ENCODE data around the gene SLAMF1. TPM values are rescaled to one million over a fixed set of nuclear protein-coding genes. Genes with fewer than 3 reads are reported as not detected.
A peak's percentile ranks its signal among the peaks of the same experiment; 100 is the strongest.

Gene SLAMF1
- total RNA-seq, 2 experiments from 2014 or later, result 59.3 to 105 TPM

DNA sequence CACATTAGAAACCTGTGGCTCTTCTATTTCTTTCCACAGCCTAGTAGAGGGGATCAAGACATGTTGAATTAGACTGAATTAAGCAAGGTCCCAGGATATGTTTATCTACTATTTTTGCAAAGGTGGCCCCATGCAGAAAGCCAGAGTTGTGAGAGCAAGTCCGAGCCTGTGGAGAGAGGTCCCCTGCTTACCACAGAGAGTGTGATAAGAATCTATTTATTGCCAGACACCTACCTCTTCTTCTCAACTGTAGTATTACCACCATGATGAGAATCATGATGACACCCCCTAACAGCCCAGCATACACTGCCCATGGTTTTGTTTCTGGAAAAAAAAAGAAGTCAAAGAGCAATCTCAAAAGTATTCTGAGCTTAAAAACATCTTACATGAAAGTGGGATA is 23.0 kb downstream of the SLAMF1 start:
- CTCF ChIA-PET, result interaction anchor here (0.9 to 7.6 kb wide), 6 partner anchors 16 to 101 kb away, joined by 3 to 57 read pairs (median 4); partner anchors contain the start of genes SLAMF1 and SLAMF6
- peaks cover 78% of the 10 kb centered on the region for H3K36me3 Mint-ChIP-seq
- H3K27ac Mint-ChIP-seq, result peak overlapping the region; percentile 97
- ATAC-seq (peak; percentile 25), DNase-seq (no peak)
- H3K27me3 Mint-ChIP-seq, result no peaks in the 10 kb centered on the region
- H3K4me1 Mint-ChIP-seq, result peaks cover 94% of the 10 kb centered on the region
- peak overlapping the region; percentile 59 for H3K4me3 Mint-ChIP-seq
- H3K9me3 Mint-ChIP-seq (ENCODE audit: low read depth), result peaks cover 4% of the 10 kb centered on the region

DNA sequence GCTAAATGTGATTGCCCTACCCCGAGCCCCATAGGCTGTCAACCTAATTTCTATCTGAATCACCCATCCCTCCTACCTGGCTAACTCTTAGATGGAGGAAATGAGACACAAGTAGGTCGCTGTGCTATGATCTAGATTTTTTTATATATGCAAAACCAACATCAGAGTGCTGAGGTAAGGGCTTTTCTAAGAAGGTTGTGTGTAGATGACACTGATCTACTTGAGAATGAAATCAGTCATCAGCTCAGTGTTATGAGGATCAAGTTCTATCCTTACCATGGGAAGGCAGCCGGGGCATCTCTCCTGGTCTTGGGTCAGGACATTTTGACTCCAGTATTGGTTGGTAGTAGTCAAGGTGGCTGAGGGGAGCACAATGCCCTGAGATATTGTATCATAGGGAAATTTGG is 23.6 kb downstream of the SLAMF1 start:
- Mint-ChIP-seq H3K4me3 (peak overlapping the region; percentile 59), H3K4me1 (peaks cover 92% of the 10 kb centered on the region), H3K9me3 (ENCODE audit: low read depth) (peaks cover 4% of the 10 kb centered on the region), H3K27ac (peak overlapping the region; percentile 97), H3K36me3 (peaks cover 77% of the 10 kb centered on the region), H3K27me3 (no peaks in the 10 kb centered on the region)
- CTCF ChIA-PET, result interaction anchor here (0.9 to 7.6 kb wide), 5 partner anchors 15 to 58 kb away, joined by 3 to 57 read pairs (median 3); no protein-coding TSS in a partner anchor
- ATAC-seq (peak; percentile 67), DNase-seq (no peak)

DNA sequence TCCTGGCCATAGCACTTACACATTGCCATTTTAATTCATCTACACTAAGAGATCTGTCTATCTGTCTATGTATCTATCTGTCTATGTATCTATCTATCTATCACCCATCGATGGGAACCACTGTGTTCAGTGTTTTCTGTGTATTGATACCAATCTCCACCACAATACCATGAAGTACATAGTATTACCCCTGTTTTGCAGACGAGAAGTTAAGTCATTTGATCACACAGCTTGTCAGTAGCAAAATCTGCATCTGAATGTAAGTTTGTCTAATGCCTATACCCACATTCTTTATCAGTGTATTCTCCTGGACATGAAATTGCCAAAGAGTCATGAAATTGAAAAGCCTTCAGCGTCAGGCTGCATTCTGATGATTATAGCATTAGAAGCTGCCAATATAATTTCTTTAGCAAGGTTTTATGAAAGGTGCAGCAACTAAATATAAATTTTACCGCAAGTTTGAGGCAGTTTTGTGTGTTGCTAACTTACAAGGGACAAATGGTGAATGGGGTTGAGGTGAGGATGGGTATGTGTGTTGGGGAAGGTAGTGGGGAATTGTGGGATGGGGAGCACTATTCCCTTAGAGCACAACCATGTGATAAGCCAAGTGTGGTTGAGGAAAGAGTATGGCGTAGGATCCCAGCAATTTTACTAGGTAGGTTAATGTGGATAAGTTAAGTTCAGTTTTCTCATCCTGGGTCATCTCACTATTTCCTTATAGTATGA is 24.2 kb downstream of the SLAMF1 start:
- H3K36me3 Mint-ChIP-seq, result peaks cover 77% of the 10 kb centered on the region
- peaks cover 91% of the 10 kb centered on the region for H3K4me1 Mint-ChIP-seq
- H3K9me3 Mint-ChIP-seq (ENCODE audit: low read depth), result peaks cover 4% of the 10 kb centered on the region
- peak overlapping the region; percentile 97 for H3K27ac Mint-ChIP-seq
- H3K27me3 Mint-ChIP-seq, result no peaks in the 10 kb centered on the region
- H3K4me3 Mint-ChIP-seq, result no peak overlapping the region
- DNase-seq (no peak), ATAC-seq (no peak)
- CTCF ChIA-PET, result interaction anchor here (0.8 to 7.6 kb wide), 9 partner anchors 14 to 146 kb away, joined by 3 to 57 read pairs (median 3); no protein-coding TSS in a partner anchor

DNA sequence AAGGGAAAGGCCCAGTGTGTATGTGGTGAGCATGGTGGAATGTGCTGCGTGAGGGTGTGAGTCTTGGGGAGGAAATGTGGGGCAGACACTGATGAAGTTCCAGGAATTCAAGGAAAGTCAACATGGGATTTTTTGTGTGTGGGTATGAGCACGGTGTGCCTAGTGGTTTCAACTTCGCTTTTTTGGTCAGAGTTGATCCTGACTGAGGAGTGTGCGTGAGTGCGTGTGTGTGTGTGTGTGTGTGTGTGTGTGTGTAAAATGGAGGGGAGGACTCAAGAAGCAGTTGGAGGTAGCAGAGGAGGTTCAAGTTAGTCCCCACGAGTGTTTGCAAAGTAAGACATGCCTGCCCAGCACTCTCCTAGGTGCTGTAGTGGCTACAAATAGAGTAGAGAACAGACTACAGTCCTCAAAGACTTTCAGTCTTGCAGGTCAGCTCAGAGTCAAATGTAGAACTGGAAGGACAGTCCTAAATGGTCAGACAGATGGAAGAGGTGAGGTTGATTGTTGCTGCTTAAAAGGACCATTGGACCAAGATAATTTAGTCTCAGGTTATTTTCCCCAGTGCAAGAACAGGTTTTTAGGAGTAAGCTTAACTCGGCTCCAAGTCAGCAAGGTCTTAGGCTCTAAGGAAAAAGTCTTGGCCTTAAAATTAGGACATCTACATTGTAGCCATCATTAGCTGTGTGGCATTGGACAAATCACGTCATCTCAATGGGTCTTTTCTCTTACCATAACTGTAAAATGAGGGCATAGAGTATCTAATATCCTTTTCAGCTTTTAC is 25.0 kb downstream of the SLAMF1 start:
- CTCF ChIA-PET, result interaction anchor here (0.7 to 7.6 kb wide), 9 partner anchors 14 to 146 kb away, joined by 3 to 65 read pairs (median 4); no protein-coding TSS in a partner anchor
- peaks cover 85% of the 10 kb centered on the region for H3K4me1 Mint-ChIP-seq
- H3K36me3 Mint-ChIP-seq, result peaks cover 77% of the 10 kb centered on the region
- H3K4me3 Mint-ChIP-seq, result peak overlapping the region; percentile 9
- H3K27me3 Mint-ChIP-seq, result no peaks in the 10 kb centered on the region
- peak overlapping the region; percentile 97 for H3K27ac Mint-ChIP-seq
- peaks cover 4% of the 10 kb centered on the region for H3K9me3 Mint-ChIP-seq (ENCODE audit: low read depth)
- peak; percentile 64 for DNase-seq
- ATAC-seq, result no peak

DNA sequence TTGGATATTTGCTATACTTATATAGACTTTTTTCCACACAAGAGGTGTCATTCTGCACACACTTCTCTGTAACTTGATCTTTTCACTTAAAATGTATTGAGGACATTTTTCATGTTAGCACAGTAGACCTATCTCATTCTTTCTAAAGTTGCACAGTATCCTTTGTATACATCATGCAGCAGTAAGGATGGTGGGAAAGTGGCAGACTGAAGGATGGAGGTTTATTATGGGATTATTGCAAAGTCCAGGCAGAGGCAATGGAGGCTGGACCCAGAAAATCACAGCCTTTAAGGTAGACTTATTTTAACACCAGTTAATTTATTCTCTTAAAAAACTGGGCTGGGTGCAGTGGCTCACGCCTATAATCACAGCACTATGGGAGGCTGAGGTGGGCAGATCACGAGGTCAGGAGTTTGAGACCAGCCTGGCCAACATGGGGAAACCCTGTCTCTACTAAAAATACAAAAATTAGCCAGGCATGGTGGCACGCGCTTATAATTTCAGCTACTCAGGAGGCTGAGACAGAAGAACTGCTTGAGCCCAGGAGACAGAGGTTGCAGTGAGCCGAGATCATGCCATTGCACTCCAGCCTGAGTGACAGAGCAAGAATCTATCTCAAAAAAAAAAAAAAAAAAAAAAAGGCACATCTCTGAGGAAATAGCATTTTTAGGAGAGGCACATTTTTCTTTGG is 25.8 kb downstream of the SLAMF1 start:
- CTCF ChIA-PET, result interaction anchor here (0.7 to 17.2 kb wide), 7 partner anchors 13 to 193 kb away, joined by 3 to 337 read pairs (median 15); partner anchors contain the start of gene SLAMF1
- peaks cover 80% of the 10 kb centered on the region for H3K36me3 Mint-ChIP-seq
- no peak for ATAC-seq

DNA sequence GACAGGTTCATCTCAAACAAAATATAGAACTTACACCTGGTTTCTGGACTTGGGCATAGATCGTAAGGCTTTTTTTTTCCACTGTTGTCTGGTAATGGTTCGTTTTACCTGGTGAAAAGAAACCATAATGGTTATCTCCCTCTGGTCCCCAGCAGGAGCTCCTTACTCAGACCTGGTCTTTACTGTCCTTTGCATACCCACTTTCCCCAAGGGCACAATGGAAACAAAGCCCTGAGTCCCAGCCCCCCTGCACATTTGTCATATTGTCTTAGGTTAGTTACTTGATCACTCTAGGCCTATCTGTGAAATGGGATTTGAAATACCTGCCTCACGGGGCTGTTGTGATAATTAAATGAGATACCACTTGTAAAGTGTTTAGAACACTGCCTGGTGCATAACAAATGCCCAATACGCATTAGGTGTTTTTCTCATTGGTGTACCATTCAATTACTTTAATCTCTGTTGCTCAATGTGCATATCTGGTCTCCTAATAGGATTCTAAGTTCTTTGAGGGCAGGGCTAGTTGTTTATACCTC is 27.0 kb downstream of the SLAMF1 start:
- DNase-seq (no peak), ATAC-seq (no peak)
- Mint-ChIP-seq H3K36me3 (peaks cover 78% of the 10 kb centered on the region), H3K4me3 (no peak overlapping the region), H3K27me3 (no peaks in the 10 kb centered on the region), H3K27ac (peak overlapping the region; percentile 66), H3K4me1 (peaks cover 75% of the 10 kb centered on the region), H3K9me3 (ENCODE audit: low read depth) (peaks cover 4% of the 10 kb centered on the region)
- CTCF ChIA-PET, result interaction anchor here (0.7 to 17.2 kb wide), 17 partner anchors 7 to 332 kb away, joined by 3 to 337 read pairs (median 5); partner anchors contain the start of gene SLAMF1

More for the DNA sequence above, 25.8 kb downstream of the SLAMF1 start:
- Mint-ChIP-seq H3K9me3 (ENCODE audit: low read depth) (peaks cover 4% of the 10 kb centered on the region), H3K4me1 (peaks cover 81% of the 10 kb centered on the region), H3K27me3 (no peaks in the 10 kb centered on the region), H3K4me3 (peak overlapping the region; percentile 9), H3K27ac (peak overlapping the region; percentile 97)
- DNase-seq, result no peak

DNA sequence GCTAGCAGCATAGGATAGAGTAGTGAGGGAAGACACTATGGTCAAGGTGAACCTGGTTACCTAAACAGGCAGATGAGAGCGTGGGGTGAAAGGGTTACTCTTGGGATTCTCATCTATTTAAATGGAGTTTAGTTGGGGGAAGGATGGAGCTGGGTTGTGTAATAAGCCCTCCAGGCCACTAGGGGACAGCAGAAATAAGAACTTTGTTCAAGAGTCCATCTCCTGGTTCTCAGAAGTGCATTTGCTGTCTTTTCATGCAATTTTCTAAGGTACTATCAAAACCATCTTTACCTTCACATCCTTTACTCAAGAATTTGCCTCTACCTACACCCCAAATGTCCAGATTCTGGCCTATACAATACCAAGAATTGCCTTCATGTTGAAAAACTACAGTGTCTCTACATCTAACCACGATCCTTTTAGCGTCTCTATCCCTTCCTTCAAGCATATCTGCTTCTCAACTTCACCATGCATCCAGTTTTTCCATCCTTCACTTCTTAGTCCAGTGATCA is 28.0 kb downstream of the SLAMF1 start:
- DNase-seq (peak; percentile 68), ATAC-seq (no peak)
- Mint-ChIP-seq H3K9me3 (ENCODE audit: low read depth) (peaks cover 4% of the 10 kb centered on the region), H3K4me3 (no peak overlapping the region), H3K36me3 (peaks cover 75% of the 10 kb centered on the region), H3K27ac (peak overlapping the region; percentile 66), H3K27me3 (no peaks in the 10 kb centered on the region), H3K4me1 (peaks cover 71% of the 10 kb centered on the region)
- CTCF ChIA-PET, result interaction anchor here (0.9 to 17.2 kb wide), 25 partner anchors 8 to 333 kb away, joined by 3 to 337 read pairs (median 5); partner anchors contain the start of gene SLAMF1

DNA sequence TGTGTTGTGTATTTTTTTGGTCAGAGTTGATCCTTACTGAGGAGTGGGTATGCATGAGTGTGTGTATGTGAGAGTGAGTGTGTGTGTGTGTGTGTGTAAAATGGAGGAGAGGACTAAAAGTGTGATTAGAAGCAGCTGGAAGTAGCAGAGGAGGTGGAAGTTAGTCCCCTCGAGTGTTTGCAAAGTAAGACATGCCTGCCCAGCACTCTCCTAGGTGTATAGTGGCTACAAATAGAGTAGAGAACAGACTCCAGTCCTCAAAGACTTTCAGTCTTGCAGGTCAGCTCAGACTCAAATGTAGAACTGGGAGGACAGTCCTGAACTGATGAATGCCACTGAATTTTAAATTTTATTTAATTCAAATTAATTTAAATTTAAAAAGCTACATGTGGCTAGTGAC is 28.5 kb downstream of the SLAMF1 start:
- no peaks in the 10 kb centered on the region for H3K27me3 Mint-ChIP-seq
- H3K36me3 Mint-ChIP-seq, result peaks cover 73% of the 10 kb centered on the region
- peaks cover 4% of the 10 kb centered on the region for H3K9me3 Mint-ChIP-seq (ENCODE audit: low read depth)
- ATAC-seq (no peak), DNase-seq (no peak)
- no peak overlapping the region for H3K4me3 Mint-ChIP-seq
- peak overlapping the region; percentile 24 for H3K27ac Mint-ChIP-seq
- peaks cover 70% of the 10 kb centered on the region for H3K4me1 Mint-ChIP-seq
- CTCF ChIA-PET, result interaction anchor here (0.6 to 17.2 kb wide), 25 partner anchors 9 to 334 kb away, joined by 3 to 337 read pairs (median 5); partner anchors contain the start of gene SLAMF1

DNA sequence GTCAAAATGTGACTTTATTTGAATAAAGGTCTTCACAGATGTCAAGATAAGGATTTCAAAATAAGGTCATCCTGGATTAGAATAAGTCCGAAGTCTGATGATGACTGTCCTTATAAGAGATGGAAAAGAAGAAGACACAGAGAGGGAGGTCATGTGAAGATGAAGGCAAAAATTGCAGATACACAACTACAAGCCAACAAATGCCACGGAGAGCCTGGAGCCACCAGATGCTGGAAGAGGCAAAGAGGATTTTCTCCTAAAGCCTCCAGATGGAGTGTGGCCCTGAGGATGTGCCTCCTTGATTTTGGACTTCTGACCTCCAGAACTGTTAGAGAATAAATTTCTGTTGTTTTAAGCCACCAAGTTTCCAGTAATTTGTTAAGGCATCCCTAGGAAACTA is 31.2 kb downstream of the SLAMF1 start:
- Mint-ChIP-seq H3K36me3 (peaks cover 70% of the 10 kb centered on the region), H3K4me1 (peaks cover 53% of the 10 kb centered on the region)
- CTCF ChIA-PET, result interaction anchor here (6.1 to 17.2 kb wide), 2 partner anchors 58 to 65 kb away, joined by 65 to 337 read pairs; no protein-coding TSS in a partner anchor

DNA sequence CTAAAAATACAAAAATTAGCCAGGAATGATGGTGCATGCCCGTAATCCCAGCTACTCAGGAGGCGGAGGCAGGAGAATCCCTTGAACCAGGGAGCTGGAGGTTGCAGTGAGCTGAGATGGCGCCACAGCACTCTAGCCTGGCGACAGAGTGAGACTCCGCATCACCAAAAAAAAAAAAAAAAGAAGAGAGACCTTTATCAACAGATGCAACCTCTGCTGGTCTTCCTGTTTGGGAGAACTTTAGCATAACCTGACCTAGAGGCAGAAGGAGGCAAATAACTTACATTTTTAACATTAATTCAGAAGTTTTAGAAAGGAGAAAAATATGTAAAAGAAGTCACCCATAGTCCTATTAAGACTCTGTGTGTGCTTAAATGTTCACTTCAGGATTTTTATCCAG is 32.4 kb downstream of the SLAMF1 start:
- Mint-ChIP-seq H3K9me3 (ENCODE audit: low read depth) (peaks cover 4% of the 10 kb centered on the region), H3K27ac (no peak overlapping the region)

More for the DNA sequence above, 31.2 kb downstream of the SLAMF1 start:
- H3K9me3 Mint-ChIP-seq (ENCODE audit: low read depth), result peaks cover 4% of the 10 kb centered on the region
- peak overlapping the region; percentile 16 for H3K27ac Mint-ChIP-seq
- DNase-seq, result no peak
- no peak for ATAC-seq
- H3K27me3 Mint-ChIP-seq, result no peaks in the 10 kb centered on the region
- H3K4me3 Mint-ChIP-seq, result no peak overlapping the region

DNA sequence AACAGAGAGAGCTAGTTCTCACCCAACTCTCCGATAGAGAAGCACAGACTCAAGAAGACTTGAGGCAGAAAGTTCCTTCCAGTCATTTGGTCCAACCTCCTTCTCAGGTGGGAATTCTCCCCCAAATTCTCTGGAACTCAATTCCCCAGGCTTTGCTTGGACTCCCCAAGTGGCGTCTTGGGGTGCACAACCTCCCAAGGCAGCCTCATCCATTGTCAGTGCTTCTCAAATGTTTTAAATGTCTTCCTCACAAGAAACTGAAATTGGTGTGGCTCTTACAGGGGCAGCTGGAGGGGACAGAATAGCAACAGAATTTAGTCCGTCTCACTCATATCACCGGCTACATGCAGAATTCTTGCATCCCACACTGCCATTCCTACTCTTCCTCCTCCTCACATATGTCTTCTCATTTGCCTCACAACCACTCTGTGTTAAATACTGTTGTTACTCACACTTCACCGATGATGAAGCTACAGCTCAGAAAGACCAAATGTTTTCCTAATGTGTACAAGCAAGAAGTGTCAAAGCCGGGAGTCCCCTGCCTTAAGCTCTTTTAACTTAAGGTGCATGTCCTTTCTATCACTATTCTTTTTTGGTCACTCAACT is 34.1 kb downstream of the SLAMF1 start:
- CTCF ChIA-PET, result interaction anchor here (0.7 to 17.2 kb wide), 5 partner anchors 14 to 184 kb away, joined by 3 to 337 read pairs (median 3); no protein-coding TSS in a partner anchor
- Mint-ChIP-seq H3K4me3 (no peak overlapping the region), H3K4me1 (peaks cover 56% of the 10 kb centered on the region), H3K36me3 (peaks cover 67% of the 10 kb centered on the region), H3K9me3 (ENCODE audit: low read depth) (no peaks in the 10 kb centered on the region), H3K27me3 (no peaks in the 10 kb centered on the region), H3K27ac (no peak overlapping the region)
- ATAC-seq (no peak), DNase-seq (no peak)

More for the DNA sequence above, 32.4 kb downstream of the SLAMF1 start:
- peaks cover 70% of the 10 kb centered on the region for H3K36me3 Mint-ChIP-seq
- H3K4me1 Mint-ChIP-seq, result peaks cover 55% of the 10 kb centered on the region
- no peaks in the 10 kb centered on the region for H3K27me3 Mint-ChIP-seq
- no peak for DNase-seq
- ATAC-seq, result no peak
- H3K4me3 Mint-ChIP-seq, result no peak overlapping the region
- CTCF ChIA-PET, result interaction anchor here (17.2 kb wide), 1 partner anchor 63 kb away, joined by 337 read pairs; no protein-coding TSS in a partner anchor

Measured in activated CD8-positive, alpha-beta memory T cell treated with anti-CD3 and anti-CD28 coated beads, Interleukin-2, amount 10 ng/mL, durations not matched to agents 7 days and 5 days (primary cell).